Measurements from ENCODE around the gene DNA2. TPM values are rescaled to one million over a fixed set of nuclear protein-coding genes. Genes with fewer than 3 reads are reported as not detected.

Gene DNA2
- total RNA-seq, 1 donor from 2014 or later = 30.9 TPM

Small RNA genes lying within 50 kb of the gene (small RNA-seq; reads per million reads assigned to genes)
- not detected for gene RF00019
- gene RNA5SP319 = not detected

Other genes with a start within 250 kb of the DNA2 start
- gene ATOH7, start 239.9 kb downstream of the DNA2 start, total RNA-seq = 1.4 TPM
- 41.2 TPM for gene HNRNPH3, start 139.9 kb downstream of the DNA2 start, total RNA-seq
- gene PBLD, start 139.0 kb downstream of the DNA2 start, total RNA-seq = 7.0 TPM
- gene RUFY2, start 64.7 kb downstream of the DNA2 start, total RNA-seq = 119 TPM
- gene SLC25A16, start 55.5 kb upstream of the DNA2 start, total RNA-seq = 70.8 TPM
- gene TET1, start 88.4 kb upstream of the DNA2 start, total RNA-seq = 33.5 TPM
- 41.0 TPM for gene CCAR1, start 249.3 kb upstream of the DNA2 start, total RNA-seq

Data from occipital lobe (tissue), 2 donors.